Thymus (tissue), 11 donors: Measurements from ENCODE around the gene CWC27. TPM values are rescaled to one million over a fixed set of nuclear protein-coding genes. Genes with fewer than 3 reads are reported as not detected.
"Not testable (repeated sequence)": the region's sequence is repeated elsewhere in the genome, so short reads cannot be mapped to it uniquely, and the experiment has no call there.

Experiments used
- DNase-seq, 9 donors: peaks; one replicate each; pipeline ENCODE4 v3.0.0-alpha.2; 2013; ENCODE audit warnings: low spot score in 9 of 9, low read depth in 6 of 9, missing footprints in 1 of 9
- H3K27ac ChIP-seq, 2 donors: one replicate each; pipeline ENCODE4 v1.5.1; 2013; ENCODE audit warnings: control low read depth in 1 of 2, low read depth in 1 of 2, low read length in 1 of 2, mild to moderate bottlenecking in 1 of 2, moderate library complexity in 1 of 2
- H3K27me3 ChIP-seq, 2 donors: one replicate each; pipeline ENCODE4 v1.5.1; 2013; ENCODE audit warnings: low read length in 1 of 2; ENCODE audit not compliant: control insufficient read depth in 2 of 2, insufficient read depth in 1 of 2
- H3K36me3 ChIP-seq, 2 donors: one replicate each; pipeline ENCODE4 v1.5.1; 2013; ENCODE audit warnings: low read length in 1 of 2, mild to moderate bottlenecking in 1 of 2, moderate library complexity in 1 of 2; ENCODE audit not compliant: control insufficient read depth in 2 of 2, insufficient read depth in 2 of 2
- H3K4me1 ChIP-seq, 2 donors: one replicate each; pipeline ENCODE4 v1.5.1; 2013; ENCODE audit warnings: low read length in 2 of 2; ENCODE audit not compliant: control insufficient read depth in 2 of 2, insufficient read depth in 2 of 2
- H3K4me3 ChIP-seq, 2 donors: one replicate each; pipeline ENCODE4 v1.5.1; 2013; ENCODE audit warnings: low read length in 2 of 2, control low read depth in 1 of 2, mild to moderate bottlenecking in 1 of 2
- H3K9me3 ChIP-seq, 2 donors: one replicate each; pipeline ENCODE4 v1.5.1; 2013; ENCODE audit warnings: low read length in 1 of 2, mild to moderate bottlenecking in 1 of 2; ENCODE audit not compliant: control insufficient read depth in 2 of 2, insufficient read depth in 1 of 2
- WGBS: extraction: QIAGEN DNeasy Blood & Tissue Kit; methylation state at CpG from one replicate; pipeline ENCODE4 v1.1.7; 2013; 5-methylcytosine and 5-hydroxymethylcytosine counted together
- polyA plus RNA-seq: library from polyadenylated mRNA; stranded (reverse); fragments of 200-250 nt; gene quantifications from one replicate; pipeline ENCODE4 v1.2.3, GENCODE V29; 2013
- total RNA-seq: library from RNA; stranded (reverse); fragments of 120-200 nt; gene quantifications from one replicate; pipeline ENCODE4 v1.2.4, GENCODE V29; 2013
- donor health status: healthy.

The CWC27 gene
- total and polyA plus RNA-seq, 2 donors = 23.5 to 24.2 TPM

DNA sequence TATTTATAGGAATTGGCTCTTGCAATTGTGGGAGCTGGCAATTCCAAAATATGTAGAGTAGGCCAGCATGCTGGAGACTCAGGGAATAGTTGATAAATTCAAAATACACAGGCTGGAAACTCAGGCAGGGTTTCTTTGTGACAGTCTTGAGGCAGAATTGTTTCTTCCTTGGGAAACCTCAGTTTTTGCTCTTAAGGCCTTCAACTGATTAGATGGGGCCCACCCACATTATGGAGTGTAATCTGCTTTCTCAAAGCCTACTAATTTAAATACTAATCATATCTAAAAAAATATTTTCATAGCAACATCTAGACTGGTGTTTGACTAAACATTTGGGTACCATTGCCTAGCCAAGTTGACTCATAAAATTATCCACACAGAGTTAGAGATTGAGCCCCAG lies 27.6 kb downstream of the CWC27 start:
- no peak overlapping the region for H3K4me3 ChIP-seq
- no peaks in the 10 kb centered on the region for H3K27me3 ChIP-seq
- no peaks in the 10 kb centered on the region for H3K4me1 ChIP-seq
- H3K36me3 ChIP-seq = no peaks in the 10 kb centered on the region
- no peak for DNase-seq
- H3K9me3 ChIP-seq = no peaks in the 10 kb centered on the region
- no peak overlapping the region for H3K27ac ChIP-seq

DNA sequence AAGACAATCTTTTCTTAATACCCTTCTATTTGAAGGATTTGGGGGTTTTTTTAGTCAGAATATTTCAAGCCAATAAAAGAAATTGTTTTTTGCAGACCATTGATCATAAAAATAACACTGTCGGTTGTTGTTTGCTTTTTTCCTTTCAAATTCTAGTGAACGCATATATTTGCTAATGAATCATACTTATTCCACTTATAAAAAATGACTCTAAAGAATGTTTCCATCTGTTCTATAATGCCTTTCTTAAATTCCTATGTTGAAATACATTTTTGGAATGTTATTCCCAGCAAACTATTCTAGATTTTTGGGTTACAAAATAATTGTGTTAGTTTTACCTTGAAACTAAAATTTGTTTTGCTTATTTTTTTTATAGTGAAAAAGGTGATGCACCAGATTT lies 32.2 kb downstream of the CWC27 start:
- WGBS = 97% methylated on average over 2 of the region's 2 CpGs
- H3K27ac ChIP-seq = no peak overlapping the region
- no peak for DNase-seq
- no peak overlapping the region for H3K4me3 ChIP-seq
- H3K9me3 ChIP-seq = no peaks in the 10 kb centered on the region
- H3K27me3 ChIP-seq = no peaks in the 10 kb centered on the region
- H3K4me1 ChIP-seq = no peaks in the 10 kb centered on the region
- peaks cover 7 to 18% of the 10 kb centered on the region in 2 donors for H3K36me3 ChIP-seq

DNA sequence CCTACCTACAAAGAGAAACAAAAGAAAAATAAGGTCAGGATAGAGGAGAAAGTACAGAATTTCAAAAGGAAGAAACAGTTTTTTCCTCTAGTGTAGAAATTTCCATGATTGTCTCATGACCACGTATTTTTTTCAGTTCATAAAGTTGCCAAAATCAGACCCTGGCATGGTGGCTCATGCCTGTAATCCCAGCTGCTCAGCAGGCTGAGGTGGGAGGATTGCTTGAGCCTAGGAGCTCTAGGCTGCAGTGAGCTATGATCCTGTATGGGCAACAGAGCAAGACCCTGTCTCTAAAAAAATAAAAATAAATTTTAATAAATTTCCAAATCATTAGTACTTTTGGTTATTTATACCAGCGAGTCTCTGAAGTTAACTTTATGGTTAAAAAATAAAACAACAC lies 37.8 kb downstream of the CWC27 start:
- no peak overlapping the region for H3K4me3 ChIP-seq
- H3K27me3 ChIP-seq = no peaks in the 10 kb centered on the region
- H3K36me3 ChIP-seq = peaks cover 7 to 33% of the 10 kb centered on the region in 2 donors
- 98% methylated on average over 2 of the region's 2 CpGs for WGBS
- no peaks in the 10 kb centered on the region for H3K4me1 ChIP-seq
- H3K9me3 ChIP-seq = no peaks in the 10 kb centered on the region
- no peak overlapping the region for H3K27ac ChIP-seq
- no peak for DNase-seq

DNA sequence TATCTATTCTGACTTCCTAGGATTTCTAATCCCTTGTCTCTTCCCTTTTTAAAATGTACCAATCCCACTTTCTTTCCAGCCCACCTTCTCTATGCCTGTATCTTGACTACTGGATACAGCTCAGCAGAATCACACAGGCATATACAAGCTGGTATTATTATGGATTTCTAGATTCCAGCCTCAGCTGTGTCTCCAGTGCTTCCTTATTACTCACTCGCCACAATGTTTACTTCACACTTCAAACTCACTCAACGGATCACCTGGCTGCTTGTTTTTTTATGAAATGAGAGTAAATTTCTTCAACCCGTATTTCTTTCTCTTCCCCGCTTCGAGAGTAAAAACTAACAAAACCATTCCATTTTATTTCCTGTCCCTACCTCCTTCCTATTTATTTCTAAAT lies 38.8 kb downstream of the CWC27 start:
- Histone ChIP-seq H3K9me3 (no peaks in the 10 kb centered on the region), H3K4me3 (no peak overlapping the region), H3K4me1 (no peaks in the 10 kb centered on the region), H3K27me3 (no peaks in the 10 kb centered on the region), H3K27ac (no peak overlapping the region), H3K36me3 (peaks cover 3 to 27% of the 10 kb centered on the region in 2 donors)
- no peak for DNase-seq
- 96% methylated on average over 5 of the region's 5 CpGs for WGBS

DNA sequence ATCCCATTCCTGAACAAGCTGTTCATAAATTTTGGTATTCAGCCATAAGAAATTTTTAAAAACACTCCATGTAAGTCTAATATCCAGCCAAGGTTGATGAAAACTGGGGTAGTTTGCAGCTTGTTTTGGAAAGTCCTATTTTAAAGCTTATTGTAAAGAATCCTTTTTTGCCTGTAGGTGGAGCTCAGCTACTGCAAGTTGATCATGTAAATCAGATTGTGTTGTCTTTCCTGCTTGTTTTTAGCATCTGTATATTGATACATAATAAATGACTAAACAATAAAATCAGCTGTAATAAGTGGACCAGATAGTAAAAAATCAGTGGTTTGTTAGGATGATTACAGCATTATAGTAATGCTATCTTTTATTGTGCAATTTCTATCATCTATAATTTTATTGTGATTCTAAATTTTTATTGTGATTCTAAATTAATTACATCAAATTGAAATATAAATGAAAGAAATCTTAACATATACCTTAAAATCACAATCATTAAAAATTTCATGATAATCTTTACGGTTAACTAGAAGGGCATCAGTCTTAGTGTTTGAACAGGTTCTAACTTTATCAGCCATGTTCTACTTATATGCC lies 42.4 kb downstream of the CWC27 start:
- Histone ChIP-seq H3K4me3 (no peak overlapping the region), H3K4me1 (no peaks in the 10 kb centered on the region), H3K36me3 (peaks cover 0 to 15% of the 10 kb centered on the region in 2 donors), H3K27ac (no peak overlapping the region), H3K9me3 (no peaks in the 10 kb centered on the region), H3K27me3 (no peaks in the 10 kb centered on the region)
- peak in 8 of 9 donors; percentile 8 to 65 (median 28) for DNase-seq
- 98% methylated on average over 1 of the region's 1 CpG for WGBS

DNA sequence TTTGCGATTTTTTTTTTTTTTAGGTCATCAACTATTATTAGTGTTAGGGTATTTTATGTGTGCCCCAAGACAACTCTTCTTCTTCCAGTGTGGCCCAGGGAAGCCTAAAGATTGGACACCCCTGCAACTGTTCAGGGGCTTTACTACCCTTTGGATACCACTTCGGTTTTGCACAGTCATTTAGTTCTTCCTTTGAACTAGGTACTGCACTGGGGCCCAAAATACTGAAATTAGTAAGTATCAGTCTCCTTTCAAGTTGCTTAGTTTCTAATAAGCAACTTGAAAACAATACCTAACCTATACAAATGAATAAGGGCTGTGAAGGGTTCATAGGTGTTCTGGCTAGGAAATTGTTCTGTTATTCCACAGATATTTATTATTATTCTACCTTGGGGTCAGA lies 45.3 kb downstream of the CWC27 start:
- 94% methylated on average over 2 of the region's 2 CpGs for WGBS
- no peak for DNase-seq
- Histone ChIP-seq H3K9me3 (no peaks in the 10 kb centered on the region), H3K27ac (no peak overlapping the region), H3K27me3 (no peaks in the 10 kb centered on the region), H3K4me1 (no peaks in the 10 kb centered on the region), H3K4me3 (no peak overlapping the region), H3K36me3 (no peaks in the 10 kb centered on the region)

DNA sequence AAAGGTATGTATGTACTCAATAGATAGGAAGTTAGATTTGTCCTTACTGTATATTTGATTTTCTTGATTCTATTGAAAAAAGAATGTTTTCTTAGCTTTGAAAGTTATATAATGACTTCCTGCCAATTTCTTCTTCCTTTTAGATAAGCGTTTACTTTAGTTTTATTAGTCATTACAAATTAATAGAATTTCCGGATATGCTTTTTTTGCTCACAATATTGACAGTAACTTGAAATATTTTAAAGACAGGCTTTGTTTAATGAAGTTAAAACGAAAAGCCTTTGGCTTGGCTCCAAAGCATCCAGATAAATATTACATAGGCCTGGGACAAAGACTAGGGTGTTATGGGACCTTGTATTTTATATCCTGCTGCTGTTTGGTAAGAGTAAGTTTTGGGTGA lies 49.5 kb downstream of the CWC27 start:
- H3K4me3 ChIP-seq = no peak overlapping the region
- H3K4me1 ChIP-seq = no peaks in the 10 kb centered on the region
- no peak for DNase-seq
- no peaks in the 10 kb centered on the region for H3K36me3 ChIP-seq
- no peaks in the 10 kb centered on the region for H3K9me3 ChIP-seq
- 95% methylated on average over 3 of the region's 3 CpGs for WGBS
- no peak overlapping the region for H3K27ac ChIP-seq
- H3K27me3 ChIP-seq = no peaks in the 10 kb centered on the region

DNA sequence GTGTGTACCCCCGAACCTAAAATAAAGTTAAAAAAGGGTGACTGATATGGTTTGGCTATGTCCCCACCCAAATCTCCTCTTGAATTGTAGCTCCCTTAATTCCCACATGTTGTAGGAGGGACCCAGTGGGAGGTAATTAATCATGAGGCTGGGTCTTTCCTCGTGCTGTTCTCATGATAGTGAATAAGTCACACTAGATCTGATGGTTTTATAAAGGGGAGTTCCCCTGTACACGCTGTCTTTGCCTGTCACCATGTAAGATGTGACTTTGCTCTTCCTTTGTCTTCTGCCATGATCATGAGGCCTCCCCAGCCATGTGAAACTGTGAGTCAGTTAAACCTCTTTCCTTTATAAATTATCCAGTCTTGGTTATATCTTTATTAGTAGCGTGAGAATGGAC lies 50.6 kb downstream of the CWC27 start:
- not testable (repeated sequence) for H3K27ac ChIP-seq, H3K36me3 ChIP-seq, H3K4me1 ChIP-seq, DNase-seq, H3K9me3 ChIP-seq, H3K4me3 ChIP-seq, H3K27me3 ChIP-seq
- WGBS = 95% methylated on average over 4 of the region's 4 CpGs

DNA sequence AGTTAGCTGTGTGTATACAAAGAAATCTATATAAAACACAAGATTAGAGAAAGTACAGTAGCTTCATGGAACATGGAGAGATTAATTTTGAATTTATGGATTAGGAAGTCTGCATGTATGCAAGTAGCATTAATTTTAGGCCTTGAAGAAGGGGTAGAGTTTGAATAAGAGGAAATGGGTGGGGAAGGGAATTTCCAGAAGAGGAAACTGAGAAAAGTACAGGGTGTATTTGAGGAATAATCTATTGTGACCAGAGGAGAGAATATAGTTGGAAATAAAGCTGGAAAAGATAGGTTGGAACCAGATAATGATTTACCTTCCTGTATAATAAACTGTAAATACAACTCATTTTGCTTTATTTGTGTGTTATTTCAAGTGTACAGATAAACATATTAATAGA lies 53.6 kb downstream of the CWC27 start:
- Histone ChIP-seq H3K27me3 (no peaks in the 10 kb centered on the region), H3K36me3 (no peaks in the 10 kb centered on the region), H3K4me3 (no peak overlapping the region), H3K9me3 (no peaks in the 10 kb centered on the region), H3K4me1 (no peaks in the 10 kb centered on the region), H3K27ac (no peak overlapping the region)
- no peak for DNase-seq

DNA sequence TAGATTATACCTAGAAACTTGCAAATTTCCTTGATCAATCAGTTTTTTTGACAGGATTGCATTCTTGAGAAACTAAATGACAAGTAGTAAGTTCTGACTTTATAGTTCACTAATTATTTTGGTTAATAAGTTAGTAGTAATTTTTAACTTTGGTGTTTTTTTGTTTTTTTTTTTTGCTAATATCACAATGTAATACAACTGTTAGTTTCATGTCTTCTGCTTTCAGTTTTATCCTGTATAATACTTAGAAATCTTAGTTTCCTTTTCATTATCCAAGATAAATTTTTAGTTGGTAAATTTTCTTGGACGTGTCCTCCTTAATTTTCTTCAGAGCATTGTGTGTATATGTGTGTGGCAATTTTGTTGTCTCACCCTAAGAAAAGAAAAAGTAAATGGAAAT lies 57.8 kb downstream of the CWC27 start:
- H3K4me3 ChIP-seq = no peak overlapping the region
- H3K9me3 ChIP-seq = no peaks in the 10 kb centered on the region
- H3K27ac ChIP-seq = no peak overlapping the region
- no peak for DNase-seq
- H3K27me3 ChIP-seq = no peaks in the 10 kb centered on the region
- no peaks in the 10 kb centered on the region for H3K36me3 ChIP-seq
- WGBS = 97% methylated on average over 1 of the region's 1 CpG
- H3K4me1 ChIP-seq = no peaks in the 10 kb centered on the region
